Measurements from ENCODE around the gene RBM11. TPM values are rescaled to one million over a fixed set of nuclear protein-coding genes. Genes with fewer than 3 reads are reported as not detected.

RBM11 gene
- total and polyA plus RNA-seq, 2 donors from 2014 or later: 3.3 to 6.9 TPM

DNA sequence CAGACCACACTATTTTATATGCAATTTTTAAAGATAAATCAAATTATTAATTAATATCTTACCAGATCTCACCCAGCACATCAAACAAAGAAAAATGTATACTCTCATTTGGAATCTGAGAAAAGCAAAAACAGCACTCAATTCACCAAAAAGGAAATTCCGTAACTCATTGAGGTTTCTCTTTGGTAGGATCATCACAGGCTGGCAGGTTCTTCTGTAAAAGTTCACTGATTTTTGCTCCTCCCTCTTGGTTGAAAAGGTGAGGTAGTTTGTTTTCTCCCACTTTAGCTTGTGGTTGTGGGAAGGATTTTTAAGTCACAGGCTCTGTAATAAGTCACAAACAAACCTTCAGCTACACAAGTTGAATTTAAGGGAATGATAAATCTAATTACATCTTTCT, 5.2 kb upstream of the RBM11 start, which contains the start of gene LIPI:
LIPI (minus strand) TSS at position 218 of the 400 bp plus-strand sequence; CDS start at position 108, 110 bp downstream.
- TF ChIP-seq, protein P1, sequence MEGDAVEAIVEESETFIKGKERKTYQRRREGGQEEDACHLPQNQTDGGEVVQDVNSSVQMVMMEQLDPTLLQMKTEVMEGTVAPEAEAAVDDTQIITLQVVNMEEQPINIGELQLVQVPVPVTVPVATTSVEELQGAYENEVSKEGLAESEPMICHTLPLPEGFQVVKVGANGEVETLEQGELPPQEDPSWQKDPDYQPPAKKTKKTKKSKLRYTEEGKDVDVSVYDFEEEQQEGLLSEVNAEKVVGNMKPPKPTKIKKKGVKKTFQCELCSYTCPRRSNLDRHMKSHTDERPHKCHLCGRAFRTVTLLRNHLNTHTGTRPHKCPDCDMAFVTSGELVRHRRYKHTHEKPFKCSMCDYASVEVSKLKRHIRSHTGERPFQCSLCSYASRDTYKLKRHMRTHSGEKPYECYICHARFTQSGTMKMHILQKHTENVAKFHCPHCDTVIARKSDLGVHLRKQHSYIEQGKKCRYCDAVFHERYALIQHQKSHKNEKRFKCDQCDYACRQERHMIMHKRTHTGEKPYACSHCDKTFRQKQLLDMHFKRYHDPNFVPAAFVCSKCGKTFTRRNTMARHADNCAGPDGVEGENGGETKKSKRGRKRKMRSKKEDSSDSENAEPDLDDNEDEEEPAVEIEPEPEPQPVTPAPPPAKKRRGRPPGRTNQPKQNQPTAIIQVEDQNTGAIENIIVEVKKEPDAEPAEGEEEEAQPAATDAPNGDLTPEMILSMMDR (IDR thresholded peaks at IDR 0.05; ENCODE audit: borderline replicate concordance, extremely low read depth, insufficient read depth): no peak
- Histone ChIP-seq H3K9ac (ENCODE audit: low read length in 3 of 3) (no peak within 1 kb of the TSS), H3K4me1 (ENCODE audit: control insufficient read depth in 2 of 3, insufficient read depth in 2 of 3, low read depth in 1 of 3, low read length in 3 of 3) (no peaks in the 10 kb centered on the region), H3K27ac (ENCODE audit: low read depth in 2 of 2, low read length in 2 of 2) (no peak within 1 kb of the TSS), H3K36me3 (ENCODE audit: control insufficient read depth in 2 of 3, insufficient read depth in 3 of 3, low read length in 3 of 3) (no peaks in the 10 kb centered on the region), H3K4me3 (ENCODE audit: low read length in 3 of 3) (no peak within 1 kb of the TSS), H3K9me3 (ENCODE audit: control insufficient read depth in 2 of 3, insufficient read depth in 1 of 3, low read length in 3 of 3) (no peaks in the 10 kb centered on the region), H3K27me3 (ENCODE audit: control insufficient read depth, insufficient read depth, low read length) (no peaks in the 10 kb centered on the region)
- DNase-seq (no peak), FAIRE-seq (no peak)
- intact Hi-C loops (cut with DNase I): no loop called here

DNA sequence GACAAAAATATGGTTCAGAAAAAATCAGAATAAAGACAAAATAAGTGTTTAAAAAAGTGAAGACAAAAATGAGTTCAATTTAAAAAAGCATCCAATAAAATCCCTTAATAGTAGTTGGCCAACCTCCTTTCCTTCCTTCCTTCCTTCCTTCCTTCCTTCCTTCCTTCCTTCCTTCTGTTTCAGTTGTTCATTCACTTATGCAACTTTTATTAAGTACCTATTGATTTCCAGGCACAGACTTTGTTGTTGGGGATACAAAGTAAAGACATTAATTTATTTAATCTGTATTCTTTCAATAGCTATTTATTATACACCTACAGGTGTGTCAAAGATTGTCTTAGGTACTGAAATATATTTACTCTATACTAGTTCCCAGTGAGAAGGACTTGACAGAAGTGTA, 2.8 kb upstream of the RBM11 start:
- no peak overlapping the region for H3K9ac ChIP-seq (ENCODE audit: low read length in 3 of 3)
- no peaks in the 10 kb centered on the region for H3K9me3 ChIP-seq (ENCODE audit: control insufficient read depth in 2 of 3, insufficient read depth in 1 of 3, low read length in 3 of 3)
- DNase-seq: no peak
- no peak overlapping the region for H3K27ac ChIP-seq (ENCODE audit: low read depth in 2 of 2, low read length in 2 of 2)
- intact Hi-C loops (cut with DNase I): no loop called here
- no peak overlapping the region for H3K4me3 ChIP-seq (ENCODE audit: low read length in 3 of 3)
- H3K27me3 ChIP-seq (ENCODE audit: control insufficient read depth, insufficient read depth, low read length): no peaks in the 10 kb centered on the region
- H3K36me3 ChIP-seq (ENCODE audit: control insufficient read depth in 2 of 3, insufficient read depth in 3 of 3, low read length in 3 of 3): no peaks in the 10 kb centered on the region
- no peaks in the 10 kb centered on the region for H3K4me1 ChIP-seq (ENCODE audit: control insufficient read depth in 2 of 3, insufficient read depth in 2 of 3, low read depth in 1 of 3, low read length in 3 of 3)
- TF ChIP-seq, protein P1 (IDR thresholded peaks at IDR 0.05; ENCODE audit: borderline replicate concordance, extremely low read depth, insufficient read depth): no peak
- no peak for FAIRE-seq

DNA sequence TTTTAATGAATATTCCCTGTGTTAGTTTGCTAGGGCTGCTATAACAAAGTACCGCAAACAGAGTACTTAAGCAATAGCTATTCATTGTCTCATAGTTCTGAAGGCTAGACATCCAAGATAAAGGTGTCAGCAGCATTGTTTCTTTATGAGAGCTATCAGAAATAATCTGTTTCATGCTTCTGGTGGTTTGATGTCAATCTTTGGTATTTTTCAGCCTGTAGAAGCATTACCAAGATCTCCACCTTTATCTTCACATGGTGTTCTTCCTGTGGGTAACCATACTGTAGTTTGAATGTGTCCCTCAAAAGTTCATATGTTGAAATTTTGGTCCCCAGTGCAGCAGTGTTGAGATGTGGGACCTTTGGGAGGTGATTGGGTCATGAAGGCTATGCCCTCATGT, 7.4 kb downstream of the RBM11 start:
- Histone ChIP-seq H3K27ac (ENCODE audit: low read depth in 2 of 2, low read length in 2 of 2) (no peak overlapping the region), H3K9ac (ENCODE audit: low read length in 3 of 3) (no peak overlapping the region), H3K9me3 (ENCODE audit: control insufficient read depth in 2 of 3, insufficient read depth in 1 of 3, low read length in 3 of 3) (no peaks in the 10 kb centered on the region), H3K4me3 (ENCODE audit: low read length in 3 of 3) (no peak overlapping the region), H3K27me3 (ENCODE audit: control insufficient read depth, insufficient read depth, low read length) (no peaks in the 10 kb centered on the region), H3K4me1 (ENCODE audit: control insufficient read depth in 2 of 3, insufficient read depth in 2 of 3, low read depth in 1 of 3, low read length in 3 of 3) (no peaks in the 10 kb centered on the region), H3K36me3 (ENCODE audit: control insufficient read depth in 2 of 3, insufficient read depth in 3 of 3, low read length in 3 of 3) (no peaks in the 10 kb centered on the region)
- DNase-seq (no peak), FAIRE-seq (no peak)
- TF ChIP-seq, protein P1 (IDR thresholded peaks at IDR 0.05; ENCODE audit: borderline replicate concordance, extremely low read depth, insufficient read depth): no peak
- intact Hi-C loops (cut with DNase I): no loop called here

DNA sequence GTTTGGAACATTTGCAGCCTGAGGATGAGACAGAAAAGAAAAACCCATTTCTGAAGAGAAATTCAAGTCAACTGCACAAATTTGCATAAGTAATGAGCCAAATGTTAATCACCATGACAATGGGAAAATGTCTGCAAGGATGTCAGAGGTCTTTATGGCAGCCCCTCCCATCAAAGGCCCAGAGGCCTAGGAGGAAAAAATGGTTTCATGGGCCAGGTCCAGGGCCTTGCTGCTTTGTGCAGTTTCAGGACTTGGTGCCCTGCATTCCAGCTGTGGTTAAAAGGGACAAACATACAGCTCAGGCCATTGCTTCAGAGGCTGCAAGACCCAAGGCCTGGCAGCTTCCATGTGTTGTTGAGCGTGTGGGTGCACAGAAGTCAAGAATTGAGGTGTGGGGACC, 13.4 kb downstream of the RBM11 start:
- H3K36me3 ChIP-seq (ENCODE audit: control insufficient read depth in 2 of 3, insufficient read depth in 3 of 3, low read length in 3 of 3): no peaks in the 10 kb centered on the region
- FAIRE-seq (no peak), DNase-seq (no peak)
- no peak overlapping the region for H3K4me3 ChIP-seq (ENCODE audit: low read length in 3 of 3)
- TF ChIP-seq, protein P1 (IDR thresholded peaks at IDR 0.05; ENCODE audit: borderline replicate concordance, extremely low read depth, insufficient read depth): no peak
- H3K27ac ChIP-seq (ENCODE audit: low read depth in 2 of 2, low read length in 2 of 2): no peak overlapping the region
- intact Hi-C loops (cut with DNase I): no loop called here
- H3K4me1 ChIP-seq (ENCODE audit: control insufficient read depth in 2 of 3, insufficient read depth in 2 of 3, low read depth in 1 of 3, low read length in 3 of 3): no peaks in the 10 kb centered on the region
- peaks cover 0 to 10% (median 0%) of the 10 kb centered on the region in 3 donors for H3K9me3 ChIP-seq (ENCODE audit: control insufficient read depth in 2 of 3, insufficient read depth in 1 of 3, low read length in 3 of 3)
- no peaks in the 10 kb centered on the region for H3K27me3 ChIP-seq (ENCODE audit: control insufficient read depth, insufficient read depth, low read length)
- no peak overlapping the region for H3K9ac ChIP-seq (ENCODE audit: low read length in 3 of 3)
